Astrocyte of the cerebellum (primary cell): ENCODE measurements around the gene EXOC6B.
A peak's percentile ranks its signal among the peaks of the same experiment; 100 is the strongest.

Source experiments
- DNase-seq: peaks from one replicate; pipeline ENCODE4 v3.0.0-alpha.2; 2011; ENCODE audit warnings: low read depth
- H3K4me3 ChIP-seq: 2 replicates; pipeline ENCODE4 v1.5.1; 2011; ENCODE audit warnings: mild to moderate bottlenecking, low read depth, low read length, moderate library complexity
- in situ Hi-C: cut with HindIII; loops from 2 replicates; pipeline ENCODE4 v1.10.0; 2017; ENCODE audit warnings: low sequenced_read_pairs
- TF ChIP-seq, protein P1 (sequence below): IDR thresholded peaks from 2 replicates; pipeline ENCODE4 v1.5.1; 2012; ENCODE audit warnings: low read length, low read depth, moderate library complexity, mild to moderate bottlenecking; ENCODE audit errors: missing control alignments

The EXOC6B gene

DNA sequence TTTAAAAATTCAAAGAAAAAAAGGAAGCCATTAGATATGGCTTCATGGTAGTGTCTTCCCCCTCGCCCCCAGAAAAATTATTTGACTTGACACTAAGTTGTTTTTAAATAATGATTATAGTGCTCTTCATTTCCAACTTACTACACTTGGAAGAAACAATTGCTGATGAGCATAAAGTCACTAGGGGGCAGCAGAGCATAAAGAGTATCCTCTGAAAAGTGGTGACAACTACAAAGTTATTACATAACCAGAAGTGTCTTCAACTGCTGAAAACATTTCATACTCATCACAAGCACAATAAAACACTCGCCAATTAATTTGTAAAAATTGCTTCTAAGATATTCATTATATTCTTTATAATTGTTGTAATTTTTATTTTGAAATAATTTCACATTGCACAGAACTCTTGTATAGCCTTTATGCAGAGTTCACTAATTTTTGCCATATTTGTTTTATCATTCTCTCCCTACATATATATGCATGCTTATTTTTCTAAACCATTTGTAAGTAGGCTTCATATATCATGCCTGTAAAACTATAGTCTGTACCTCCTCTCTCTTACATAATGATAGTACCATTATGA, 54.9 kb downstream of the EXOC6B start:
- TF ChIP-seq, protein P1, sequence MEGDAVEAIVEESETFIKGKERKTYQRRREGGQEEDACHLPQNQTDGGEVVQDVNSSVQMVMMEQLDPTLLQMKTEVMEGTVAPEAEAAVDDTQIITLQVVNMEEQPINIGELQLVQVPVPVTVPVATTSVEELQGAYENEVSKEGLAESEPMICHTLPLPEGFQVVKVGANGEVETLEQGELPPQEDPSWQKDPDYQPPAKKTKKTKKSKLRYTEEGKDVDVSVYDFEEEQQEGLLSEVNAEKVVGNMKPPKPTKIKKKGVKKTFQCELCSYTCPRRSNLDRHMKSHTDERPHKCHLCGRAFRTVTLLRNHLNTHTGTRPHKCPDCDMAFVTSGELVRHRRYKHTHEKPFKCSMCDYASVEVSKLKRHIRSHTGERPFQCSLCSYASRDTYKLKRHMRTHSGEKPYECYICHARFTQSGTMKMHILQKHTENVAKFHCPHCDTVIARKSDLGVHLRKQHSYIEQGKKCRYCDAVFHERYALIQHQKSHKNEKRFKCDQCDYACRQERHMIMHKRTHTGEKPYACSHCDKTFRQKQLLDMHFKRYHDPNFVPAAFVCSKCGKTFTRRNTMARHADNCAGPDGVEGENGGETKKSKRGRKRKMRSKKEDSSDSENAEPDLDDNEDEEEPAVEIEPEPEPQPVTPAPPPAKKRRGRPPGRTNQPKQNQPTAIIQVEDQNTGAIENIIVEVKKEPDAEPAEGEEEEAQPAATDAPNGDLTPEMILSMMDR: peak; percentile 65
- DNase-seq: peak; percentile 71
- no peak overlapping the region for H3K4me3 ChIP-seq
- in situ Hi-C loops: no loop called here

GRCh38 chr2:72765997-72766609, 59.7 kb downstream of the EXOC6B start:
- no peak overlapping the region for H3K4me3 ChIP-seq
- in situ Hi-C loops: no loop called here
- TF ChIP-seq, protein P1: no peak
- no peak for DNase-seq

GRCh38 chr2:72762276-72762675, 63.6 kb downstream of the EXOC6B start:
- TF ChIP-seq, protein P1: no peak

GRCh38 chr2:72759755-72760154, 66.1 kb downstream of the EXOC6B start:
- in situ Hi-C loops: no loop called here
- TF ChIP-seq, protein P1: no peak
- DNase-seq: no peak
- H3K4me3 ChIP-seq: no peak overlapping the region

More at GRCh38 chr2:72762276-72762675, 63.6 kb downstream of the EXOC6B start:
- in situ Hi-C loops: no loop called here
- H3K4me3 ChIP-seq: no peak overlapping the region
- DNase-seq: no peak

DNA sequence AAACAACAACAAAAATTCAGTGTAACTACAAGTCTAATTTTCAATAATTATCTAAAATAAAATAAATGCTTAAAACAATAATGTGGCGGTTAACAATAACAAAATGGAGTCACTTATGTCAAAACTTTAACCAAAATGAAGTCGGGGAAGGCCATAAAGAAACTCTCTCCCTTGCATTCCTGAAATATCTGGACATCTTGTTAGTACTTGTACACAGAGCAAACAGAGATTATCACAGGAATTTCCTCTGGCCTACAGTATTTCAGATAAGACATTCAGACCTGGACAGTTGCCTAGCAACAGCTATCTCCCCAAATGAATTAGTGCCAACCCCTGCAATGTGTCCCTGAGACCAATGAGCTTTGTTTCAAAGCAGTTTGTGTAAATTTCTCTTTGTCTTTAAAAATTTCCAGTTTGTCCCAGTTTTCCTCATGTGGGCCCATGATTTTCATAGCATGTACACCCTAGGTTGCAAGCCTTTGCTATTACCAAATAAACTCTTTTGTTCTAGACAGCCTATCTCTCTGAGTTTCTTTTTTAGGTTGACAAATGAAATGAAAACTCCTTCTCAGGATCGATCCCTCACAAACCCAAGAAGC, 68.6 kb downstream of the EXOC6B start:
- in situ Hi-C loops: no loop called here
- no peak overlapping the region for H3K4me3 ChIP-seq
- DNase-seq: no peak
- TF ChIP-seq, protein P1: no peak

DNA sequence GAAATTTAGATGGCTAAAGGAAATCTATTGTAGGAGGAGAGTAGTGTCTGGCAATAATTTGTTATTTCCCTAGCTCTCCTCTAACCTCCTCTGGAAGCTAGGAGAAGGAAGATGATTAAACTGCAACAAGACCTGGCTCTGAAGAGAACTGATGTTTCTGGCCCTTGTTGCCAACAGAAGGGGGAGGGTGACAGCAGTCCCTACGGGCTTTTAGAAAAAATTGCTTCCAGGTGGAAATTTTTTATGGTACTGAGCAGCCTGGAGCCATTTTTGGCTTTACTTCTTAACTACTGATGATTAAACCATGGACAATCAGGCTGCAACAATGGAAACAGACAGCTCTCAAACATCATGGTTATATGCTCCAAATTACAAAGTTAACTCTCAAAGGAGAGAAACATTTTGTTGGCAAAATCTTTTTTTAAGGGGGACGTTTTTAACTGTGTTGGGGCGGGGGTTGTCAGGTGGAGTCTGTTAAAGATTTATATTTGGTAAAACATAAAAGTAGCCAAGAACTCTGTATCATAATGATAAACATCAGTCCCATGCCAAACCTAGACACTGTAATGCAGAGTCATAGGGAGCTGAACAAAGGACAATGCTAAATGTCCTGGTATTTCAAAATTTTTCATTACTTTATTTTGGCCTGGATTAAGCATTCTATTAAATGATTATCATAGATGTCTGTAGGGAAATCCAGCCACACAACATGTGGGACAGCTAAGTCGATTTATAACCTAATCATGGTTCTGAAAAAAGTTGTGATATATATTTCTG, 70.0 kb downstream of the EXOC6B start:
- in situ Hi-C loops: no loop called here
- no peak overlapping the region for H3K4me3 ChIP-seq
- DNase-seq: no peak
- TF ChIP-seq, protein P1: no peak
